HG03520 (cell line): ENCODE results near the gene TCP11X1.
"Not testable (repeated sequence)": the region's sequence is repeated elsewhere in the genome, so short reads cannot be mapped to it uniquely, and the experiment has no call there.

Experiments
- ATAC-seq: cut with Tn5 transposase; IDR thresholded peaks from one replicate; pipeline ENCODE4 v1.9.1; 2021; ENCODE audit warnings: mild to moderate bottlenecking, moderate library complexity; ENCODE audit not compliant: unreplicated experiment

Gene TCP11X1

GRCh38 chrX:102214986-102215385, at the start of gene TCP11X1:
TSS of gene TCP11X1 (plus strand) at chrX:102215301.
- not testable (repeated sequence) for ATAC-seq

GRCh38 chrX:102185967-102186720, 29.0 kb upstream of the TCP11X1 start:
- ATAC-seq, result no peak

- ATAC-seq, result not testable (repeated sequence)
Observed at GRCh38 chrX:102207940-102208339, 7.2 kb upstream of the TCP11X1 start.

GRCh38 chrX:102216497-102216896, 1.4 kb downstream of the TCP11X1 start:
- ATAC-seq, result not testable (repeated sequence)

- not testable (repeated sequence) for ATAC-seq
Observed at GRCh38 chrX:102235678-102236077, 20.6 kb downstream of the TCP11X1 start.

GRCh38 chrX:102240265-102240664, 25.2 kb downstream of the TCP11X1 start:
- not testable (repeated sequence) for ATAC-seq

- ATAC-seq, result not testable (repeated sequence)
Observed at GRCh38 chrX:102246893-102247292, 31.8 kb downstream of the TCP11X1 start, which contains the start of gene NXF2. TSS of gene NXF2 (plus strand) at chrX:102247167. CDS start at chrX:102307079, 59,912 bp downstream.

- ATAC-seq, result not testable (repeated sequence)
Observed at GRCh38 chrX:102272231-102272630, 57.1 kb downstream of the TCP11X1 start.
